CD14-positive monocyte (primary cell): ENCODE results near the gene CALML3. TPM values are rescaled to one million over a fixed set of nuclear protein-coding genes. Genes with fewer than 3 reads are reported as not detected.

ENCODE experiments used
- DNase-seq, 3 donors: peaks; one replicate each; pipeline ENCODE4 v3.0.0-alpha.2; 2011 to 2022
- H2AFZ ChIP-seq: 2 replicates; pipeline ENCODE4 v1.6.0; 2012; ENCODE audit warnings: mild to moderate bottlenecking, low read depth, low read length, inconsistent platforms; ENCODE audit not compliant: insufficient read depth, poor library complexity, severe bottlenecking
- H3K27ac ChIP-seq, 2 donors: 1 replicate in 1 of 2; 2 replicates in 1 of 2; pipeline ENCODE4 v1.5.1; 2012 to 2013; ENCODE audit warnings: low read length in 2 of 2, control low read depth in 1 of 2, inconsistent platforms in 1 of 2, low read depth in 1 of 2, mild to moderate bottlenecking in 1 of 2
- H3K27me3 ChIP-seq, 2 donors: one replicate each; pipeline versions ENCODE4 v1.6.0 to v1.6.1; 2011 to 2013; ENCODE audit warnings: low read length in 2 of 2; ENCODE audit not compliant: control insufficient read depth in 2 of 2, insufficient read depth in 2 of 2
- H3K36me3 ChIP-seq, 2 donors: replicated peaks in 1 of 2; 1 replicate in 1 of 2; 2 replicates in 1 of 2; pipeline versions ENCODE4 v1.5.1 to v1.6.1; 2012 to 2013; ENCODE audit warnings: low read length in 2 of 2, control low read depth in 1 of 2, inconsistent platforms in 1 of 2, mild to moderate bottlenecking in 1 of 2; ENCODE audit not compliant: insufficient read depth in 2 of 2, control insufficient read depth in 1 of 2
- H3K4me1 ChIP-seq, 2 donors: 1 replicate in 1 of 2; 2 replicates in 1 of 2; pipeline versions ENCODE4 v1.5.1 to v1.6.1; 2012 to 2013; ENCODE audit warnings: low read length in 2 of 2, control low read depth in 1 of 2, inconsistent platforms in 1 of 2, mild to moderate bottlenecking in 1 of 2, moderate library complexity in 1 of 2; ENCODE audit not compliant: insufficient read depth in 2 of 2, control insufficient read depth in 1 of 2
- H3K4me2 ChIP-seq: replicated peaks from 2 replicates; pipeline ENCODE3; 2012; ENCODE audit warnings: low read length, moderate library complexity, mild to moderate bottlenecking; ENCODE audit not compliant: poor library complexity, severe bottlenecking; ENCODE audit errors: extremely low read depth
- H3K4me3 ChIP-seq, 3 experiments: fragments of 200-600 bp in 1 of 3; sonication (generic) in 1 of 3; replicated peaks in 1 of 3; 1 replicate in 2 of 3; 2 replicates in 1 of 3; pipeline ENCODE4 v1.5.1; 2011 to 2013; ENCODE audit warnings: low read length in 3 of 3, mild to moderate bottlenecking in 3 of 3, control low read depth in 2 of 3, low read depth in 2 of 3, inconsistent platforms in 1 of 3, moderate library complexity in 1 of 3
- H3K79me2 ChIP-seq: 2 replicates; pipeline ENCODE4 v1.6.0; 2012; ENCODE audit warnings: mild to moderate bottlenecking, control low read depth, inconsistent platforms, low read length, moderate library complexity; ENCODE audit not compliant: insufficient read depth
- H3K9ac ChIP-seq: 2 replicates; pipeline ENCODE4 v1.6.0; 2017; ENCODE audit warnings: low read length, mild to moderate bottlenecking; ENCODE audit not compliant: insufficient read depth, poor library complexity, severe bottlenecking
- H3K9me3 ChIP-seq, 2 donors: replicated peaks in 1 of 2; 1 replicate in 1 of 2; 2 replicates in 1 of 2; pipeline versions ENCODE4 v1.5.1 to v1.6.1; 2012 to 2013; ENCODE audit warnings: low read length in 2 of 2, control low read depth in 1 of 2; ENCODE audit not compliant: control insufficient read depth in 1 of 2, insufficient read depth in 1 of 2
- H4K20me1 ChIP-seq: 2 replicates; pipeline ENCODE4 v1.6.0; 2012; ENCODE audit warnings: mild to moderate bottlenecking, low read length, control low read depth, moderate library complexity; ENCODE audit not compliant: insufficient read depth
- H3K27ac Mint-ChIP-seq, 7 donors: one replicate each; pipeline ENCODE4 v1.8.0; 2020; ENCODE audit warnings: mild to moderate bottlenecking in 7 of 7, mixed read lengths in 7 of 7, moderate library complexity in 6 of 7, inconsistent platforms in 2 of 7
- H3K27me3 Mint-ChIP-seq, 3 donors: one replicate each; pipeline ENCODE4 v1.8.0; 2021 to 2022; ENCODE audit warnings: low read depth in 3 of 3, mild to moderate bottlenecking in 3 of 3, mixed read lengths in 3 of 3, moderate library complexity in 3 of 3, inconsistent platforms in 1 of 3
- H3K36me3 Mint-ChIP-seq, 2 donors: one replicate each; pipeline ENCODE4 v1.8.0; 2020; ENCODE audit warnings: mixed read lengths in 2 of 2, inconsistent platforms in 1 of 2, mild to moderate bottlenecking in 1 of 2
- H3K4me1 Mint-ChIP-seq: one replicate; pipeline ENCODE4 v1.8.0; 2020; ENCODE audit warnings: mild to moderate bottlenecking, mixed read lengths
- H3K4me3 Mint-ChIP-seq, 2 donors: one replicate each; pipeline ENCODE4 v1.8.0; 2020; ENCODE audit warnings: mild to moderate bottlenecking in 2 of 2, mixed read lengths in 2 of 2, moderate library complexity in 1 of 2
- H3K9me3 Mint-ChIP-seq, 7 donors: one replicate each; pipeline ENCODE4 v1.8.0; 2020 to 2022; ENCODE audit warnings: mixed read lengths in 7 of 7, mild to moderate bottlenecking in 6 of 7, moderate library complexity in 6 of 7, inconsistent platforms in 2 of 7
- CTCF ChIP-seq: fragments of 200-600 bp; IDR thresholded peaks from one replicate; pipeline ENCODE4 v1.8.0; 2022; ENCODE audit warnings: antibody characterized with exemption, mild to moderate bottlenecking
- WGBS: methylation state at CpG from one replicate; pipeline ENCODE4 v1.1.5; 2013; ENCODE audit warnings: missing lambda C conversion rate; ENCODE audit not compliant: insufficient coverage; 5-methylcytosine and 5-hydroxymethylcytosine counted together
- intact Hi-C, 2 donors: fragments of 100-400 bp; cut with micrococcal nuclease; formaldehyde crosslinking; loops; one replicate each; pipeline versions ENCODE4 v1.15.0 to v1.15.1; 2023
- polyA plus RNA-seq, 3 donors: library from polyadenylated mRNA; depleted of rRNA in 1 of 3; unstranded in 2 of 3; stranded (reverse) in 1 of 3; fragments of 300-500 nt in 2 of 3; fragments of >200 nt in 1 of 3; fragmentation: Illumina TruSeq in 2 of 3; gene quantifications; 1 replicate in 2 of 3; 2 replicates in 1 of 3; pipeline ENCODE4 v1.2.3, GENCODE V29; 2012 to 2021

The CALML3 gene
- polyA plus RNA-seq, 3 donors: not detected

GRCh38 chr10:5478694-5479305, 46.0 kb upstream of the CALML3 start:
- peaks cover 5 to 11% (median 5%) of the 10 kb centered on the region in 3 donors for H3K27me3 Mint-ChIP-seq
- H3K79me2 ChIP-seq: no peaks in the 10 kb centered on the region
- H3K9me3 ChIP-seq: no peaks in the 10 kb centered on the region
- H3K4me3 ChIP-seq: no peak overlapping the region
- H3K9me3 Mint-ChIP-seq: no peaks in the 10 kb centered on the region
- no peak overlapping the region for H3K4me2 ChIP-seq
- WGBS: 95% methylated on average over 14 of the region's 18 CpGs
- H3K27ac Mint-ChIP-seq: no peak overlapping the region
- H3K4me1 Mint-ChIP-seq: no peaks in the 10 kb centered on the region
- H3K4me3 Mint-ChIP-seq: no peak overlapping the region
- H3K27ac ChIP-seq: no peak overlapping the region
- no peak overlapping the region for H2AFZ ChIP-seq
- H3K36me3 ChIP-seq: no peaks in the 10 kb centered on the region
- H3K9ac ChIP-seq: no peak overlapping the region
- no peaks in the 10 kb centered on the region for H4K20me1 ChIP-seq
- TF ChIP-seq CTCF: no peak
- H3K27me3 ChIP-seq: no peaks in the 10 kb centered on the region
- H3K4me1 ChIP-seq: no peaks in the 10 kb centered on the region
- intact Hi-C loops: no loop called here
- H3K36me3 Mint-ChIP-seq: no peaks in the 10 kb centered on the region
- no peak for DNase-seq

- DNase-seq: peak in 1 of 3 donors; percentile 13
- H3K9me3 Mint-ChIP-seq: no peaks in the 10 kb centered on the region
- H3K27me3 Mint-ChIP-seq: peaks cover 5 to 11% (median 5%) of the 10 kb centered on the region in 3 donors
- Histone ChIP-seq H3K9ac (peak overlapping the region; percentile 8), H4K20me1 (no peaks in the 10 kb centered on the region), H3K4me2 (no peak overlapping the region), H3K4me1 (no peaks in the 10 kb centered on the region), H3K27ac (no peak overlapping the region), H3K27me3 (no peaks in the 10 kb centered on the region), H3K36me3 (no peaks in the 10 kb centered on the region), H3K79me2 (no peaks in the 10 kb centered on the region), H3K9me3 (no peaks in the 10 kb centered on the region), H3K4me3 (no peak overlapping the region), H2AFZ (no peak overlapping the region)
- H3K36me3 Mint-ChIP-seq: no peaks in the 10 kb centered on the region
- H3K4me1 Mint-ChIP-seq: no peaks in the 10 kb centered on the region
- 30% methylated on average over 8 of the region's 14 CpGs for WGBS
- peak overlapping the region in 2 of 7 donors; percentile 47 to 55 for H3K27ac Mint-ChIP-seq
- peak overlapping the region in 1 of 2 donors; percentile 16 for H3K4me3 Mint-ChIP-seq
- intact Hi-C loops: no loop called here
- no peak for TF ChIP-seq CTCF
Measured at GRCh38 chr10:5479481-5480161, 45.1 kb upstream of the CALML3 start.
